H9 (cell line): ENCODE measurements around the gene RGS6. TPM values are rescaled to one million over a fixed set of nuclear protein-coding genes. Genes with fewer than 3 reads are reported as not detected.

Experiments used
- DNase-seq: peaks from one replicate; pipeline ENCODE4 v3.0.0-alpha.2; 2017
- H2AFZ ChIP-seq: one replicate; pipeline ENCODE4 v1.6.1; 2013; ENCODE audit warnings: mild to moderate bottlenecking, low read length, control low read depth, moderate library complexity
- H2AK5ac ChIP-seq: 2 replicates; pipeline ENCODE4 v1.6.1; 2013; ENCODE audit warnings: low read length, control low read depth, mixed read lengths; ENCODE audit not compliant: insufficient read length
- H2BK120ac ChIP-seq: one replicate; pipeline ENCODE4 v1.6.1; 2013; ENCODE audit warnings: low read depth, mild to moderate bottlenecking, low read length, control low read depth, inconsistent platforms; ENCODE audit not compliant: poor library complexity, severe bottlenecking
- H2BK12ac ChIP-seq: 2 replicates; pipeline ENCODE4 v1.6.1; 2013; ENCODE audit warnings: low read length, control low read depth, mixed read lengths, low read depth; ENCODE audit not compliant: insufficient read length
- H2BK15ac ChIP-seq: 2 replicates; pipeline ENCODE4 v1.6.1; 2013; ENCODE audit warnings: low read depth, low read length, control low read depth
- H2BK20ac ChIP-seq: one replicate; pipeline ENCODE4 v1.6.1; 2013; ENCODE audit warnings: low read depth, mild to moderate bottlenecking, low read length, control low read depth, inconsistent platforms; ENCODE audit not compliant: poor library complexity, severe bottlenecking
- H2BK5ac ChIP-seq: 2 replicates; pipeline ENCODE4 v1.6.1; 2013; ENCODE audit warnings: low read length, control low read depth, mixed read lengths; ENCODE audit not compliant: insufficient read length
- H3K14ac ChIP-seq: 2 replicates; pipeline ENCODE4 v1.6.1; 2013; ENCODE audit warnings: low read length, control low read depth; ENCODE audit not compliant: insufficient read depth
- H3K18ac ChIP-seq: 2 replicates; pipeline ENCODE4 v1.6.1; 2013; ENCODE audit warnings: low read depth, mild to moderate bottlenecking, mixed read lengths, low read length, control low read depth; ENCODE audit not compliant: insufficient read length
- H3K23ac ChIP-seq: 2 replicates; pipeline ENCODE4 v1.6.1; 2013; ENCODE audit warnings: low read length, control low read depth, mixed read lengths, low read depth; ENCODE audit not compliant: insufficient read length
- H3K23me2 ChIP-seq: 2 replicates; pipeline ENCODE4 v1.6.1; 2013; ENCODE audit warnings: low read depth, mild to moderate bottlenecking, mixed read lengths, low read length, control low read depth; ENCODE audit not compliant: insufficient read length, poor library complexity, severe bottlenecking
- H3K27ac ChIP-seq: 2 replicates; pipeline ENCODE4 v1.5.1; 2013; ENCODE audit warnings: low read length, control low read depth, mixed read lengths, low read depth; ENCODE audit not compliant: insufficient read length
- H3K27me3 ChIP-seq: 2 replicates; pipeline ENCODE4 v1.6.1; 2013; ENCODE audit warnings: low read length, control low read depth, inconsistent platforms; ENCODE audit not compliant: insufficient read depth
- H3K4ac ChIP-seq: 2 replicates; pipeline ENCODE4 v1.6.1; 2013; ENCODE audit warnings: low read depth, mild to moderate bottlenecking, control low read depth, inconsistent platforms, low read length, moderate library complexity
- H3K4me1 ChIP-seq: 2 replicates; pipeline ENCODE4 v1.6.1; 2013; ENCODE audit warnings: low read length, control low read depth, inconsistent platforms; ENCODE audit not compliant: insufficient read depth
- H3K4me2 ChIP-seq: 2 replicates; pipeline ENCODE4 v1.6.1; 2013; ENCODE audit warnings: low read length, control low read depth, mixed read lengths; ENCODE audit not compliant: insufficient read length, insufficient read depth
- H3K56ac ChIP-seq: 2 replicates; pipeline ENCODE4 v1.6.1; 2013; ENCODE audit warnings: low read depth, mild to moderate bottlenecking, mixed read lengths, low read length, control low read depth; ENCODE audit not compliant: insufficient read length
- H3K79me1 ChIP-seq: 2 replicates; pipeline ENCODE4 v1.6.1; 2013; ENCODE audit warnings: low read depth, mild to moderate bottlenecking, moderate library complexity, low read length, control low read depth, inconsistent platforms; ENCODE audit not compliant: insufficient read depth, poor library complexity, severe bottlenecking
- H3K79me2 ChIP-seq: 2 replicates; pipeline ENCODE4 v1.6.1; 2013; ENCODE audit warnings: low read length, control low read depth, inconsistent platforms; ENCODE audit not compliant: insufficient read depth
- H3K9ac ChIP-seq: 2 replicates; pipeline ENCODE4 v1.6.1; 2013; ENCODE audit warnings: low read length, control low read depth, mixed read lengths; ENCODE audit not compliant: insufficient read length; ENCODE audit errors: extremely low read depth
- H3K9me3 ChIP-seq: one replicate; pipeline ENCODE4 v1.6.1; 2013; ENCODE audit warnings: low read depth, low read length, inconsistent platforms; ENCODE audit not compliant: control insufficient read depth
- H3T11ph ChIP-seq: one replicate; pipeline ENCODE4 v1.6.1; 2013; ENCODE audit warnings: mild to moderate bottlenecking, low read length, control low read depth, inconsistent platforms
- H4K20me1 ChIP-seq: one replicate; pipeline ENCODE4 v1.6.1; 2013; ENCODE audit not compliant: control insufficient read depth, insufficient read length, insufficient read depth
- H4K5ac ChIP-seq: 2 replicates; pipeline ENCODE4 v1.6.1; 2013; ENCODE audit warnings: low read depth, mild to moderate bottlenecking, mixed read lengths, low read length, control low read depth; ENCODE audit not compliant: insufficient read length
- H4K8ac ChIP-seq: replicated peaks from 2 replicates; pipeline ENCODE4 v1.6.1; 2013; ENCODE audit warnings: low read length, control low read depth, mixed read lengths, low read depth; ENCODE audit not compliant: insufficient read length
- H4K91ac ChIP-seq: 2 replicates; pipeline ENCODE4 v1.6.1; 2013; ENCODE audit warnings: low read depth, mild to moderate bottlenecking, moderate library complexity, mixed read lengths, low read length, control low read depth; ENCODE audit not compliant: insufficient read length
- H3K27ac Mint-ChIP-seq, 3 experiments: 2 replicates in 2 of 3; 3 replicates in 1 of 3; pipeline ENCODE4 v1.8.0; 2020 to 2021; ENCODE audit warnings: mixed read lengths in 3 of 3, mild to moderate bottlenecking in 1 of 3, moderate library complexity in 1 of 3
- H3K27me3 Mint-ChIP-seq: 2 replicates; pipeline ENCODE4 v1.8.0; 2021; ENCODE audit warnings: low read depth, mild to moderate bottlenecking, moderate library complexity, mixed read lengths
- H3K36me3 Mint-ChIP-seq, 3 experiments: 2 replicates in 2 of 3; 3 replicates in 1 of 3; pipeline ENCODE4 v1.8.0; 2020 to 2021; ENCODE audit warnings: low read depth in 3 of 3, mixed read lengths in 3 of 3; ENCODE audit not compliant: insufficient read depth in 1 of 3
- H3K4me1 Mint-ChIP-seq, 2 experiments: 2 replicates each; pipeline ENCODE4 v1.8.0; 2020; ENCODE audit warnings: mixed read lengths in 2 of 2
- H3K4me3 Mint-ChIP-seq, 2 experiments: 2 replicates in 1 of 2; 3 replicates in 1 of 2; pipeline ENCODE4 v1.8.0; 2020 to 2021; ENCODE audit warnings: mild to moderate bottlenecking in 2 of 2, mixed read lengths in 2 of 2, moderate library complexity in 1 of 2
- H3K9me3 Mint-ChIP-seq, 2 experiments: 2 replicates in 1 of 2; 3 replicates in 1 of 2; pipeline ENCODE4 v1.8.0; 2020; ENCODE audit warnings: mild to moderate bottlenecking in 2 of 2, mixed read lengths in 2 of 2, moderate library complexity in 1 of 2
- WGBS: extraction: QIAGEN DNeasy Blood & Tissue Kit; methylation state at CpG from one replicate; pipeline ENCODE4 v1.1.7; 2013; ENCODE audit warnings: missing lambda C conversion rate, low lambda C conversion rate, mixed read lengths; ENCODE audit not compliant: insufficient read length; ENCODE audit errors: extremely low coverage; 5-methylcytosine and 5-hydroxymethylcytosine counted together
- total RNA-seq: library from RNA; stranded (reverse); gene quantifications from 2 replicates; pipeline ENCODE4 v1.2.1, GENCODE V29; 2021
- TF ChIP-seq, protein P1 (sequence below): fragments of 200-600 bp; sonication (generic); conservative IDR thresholded peaks from 3 replicates; pipeline ENCODE4 v1.8.0; 2021; ENCODE audit warnings: antibody characterized with exemption, mild to moderate bottlenecking

The RGS6 gene
- total RNA-seq, 1 experiment from 2014 or later = 3.0 TPM

DNA sequence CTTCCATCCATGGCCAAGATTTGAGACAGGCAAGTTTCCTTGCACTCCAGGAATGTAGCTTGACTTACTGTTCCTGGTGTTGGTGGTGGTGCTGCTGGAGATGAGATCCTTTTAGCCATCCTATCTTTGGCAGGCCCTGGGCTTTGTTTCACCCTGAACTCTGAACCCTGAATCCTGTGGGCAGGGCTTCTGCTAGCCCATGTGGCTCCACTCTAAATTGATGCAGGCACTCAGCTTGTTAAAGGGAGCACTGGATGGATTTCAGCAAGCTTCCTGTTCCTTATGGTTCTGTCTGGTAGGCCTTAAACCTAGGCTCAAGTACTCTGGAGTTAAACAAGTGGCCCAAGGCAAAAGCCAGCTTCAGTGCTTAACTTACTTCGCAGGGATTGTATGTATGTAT is 138.2 kb downstream of the RGS6 start:
- WGBS = no CpG with 5 or more reads among the region's 1 CpG

More for the DNA sequence above, 138.2 kb downstream of the RGS6 start:
- H3K27me3 Mint-ChIP-seq = no peaks in the 10 kb centered on the region
- H3K56ac ChIP-seq = no peak overlapping the region
- no peak overlapping the region for H2BK20ac ChIP-seq
- H4K8ac ChIP-seq = no peak overlapping the region
- no peaks in the 10 kb centered on the region for H3K9me3 ChIP-seq
- no peak overlapping the region for H3K14ac ChIP-seq
- H3K23me2 ChIP-seq = no peaks in the 10 kb centered on the region
- no peak overlapping the region for H3K23ac ChIP-seq
- TF ChIP-seq, protein P1, sequence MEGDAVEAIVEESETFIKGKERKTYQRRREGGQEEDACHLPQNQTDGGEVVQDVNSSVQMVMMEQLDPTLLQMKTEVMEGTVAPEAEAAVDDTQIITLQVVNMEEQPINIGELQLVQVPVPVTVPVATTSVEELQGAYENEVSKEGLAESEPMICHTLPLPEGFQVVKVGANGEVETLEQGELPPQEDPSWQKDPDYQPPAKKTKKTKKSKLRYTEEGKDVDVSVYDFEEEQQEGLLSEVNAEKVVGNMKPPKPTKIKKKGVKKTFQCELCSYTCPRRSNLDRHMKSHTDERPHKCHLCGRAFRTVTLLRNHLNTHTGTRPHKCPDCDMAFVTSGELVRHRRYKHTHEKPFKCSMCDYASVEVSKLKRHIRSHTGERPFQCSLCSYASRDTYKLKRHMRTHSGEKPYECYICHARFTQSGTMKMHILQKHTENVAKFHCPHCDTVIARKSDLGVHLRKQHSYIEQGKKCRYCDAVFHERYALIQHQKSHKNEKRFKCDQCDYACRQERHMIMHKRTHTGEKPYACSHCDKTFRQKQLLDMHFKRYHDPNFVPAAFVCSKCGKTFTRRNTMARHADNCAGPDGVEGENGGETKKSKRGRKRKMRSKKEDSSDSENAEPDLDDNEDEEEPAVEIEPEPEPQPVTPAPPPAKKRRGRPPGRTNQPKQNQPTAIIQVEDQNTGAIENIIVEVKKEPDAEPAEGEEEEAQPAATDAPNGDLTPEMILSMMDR = no peak
- H2AFZ ChIP-seq = no peak overlapping the region
- H3K79me2 ChIP-seq = no peaks in the 10 kb centered on the region
- H3K4me1 Mint-ChIP-seq = peaks cover 13 to 15% of the 10 kb centered on the region in 2 experiments
- H3K9me3 Mint-ChIP-seq = no peaks in the 10 kb centered on the region
- no peak overlapping the region for H3T11ph ChIP-seq
- no peak overlapping the region; a peak in 1 of 7 replicates for H3K27ac Mint-ChIP-seq
- no peaks in the 10 kb centered on the region for H3K36me3 Mint-ChIP-seq
- no peak overlapping the region for H4K5ac ChIP-seq
- no peak overlapping the region for H3K4me2 ChIP-seq
- no peak overlapping the region for H3K4ac ChIP-seq
- H3K4me3 Mint-ChIP-seq = no peak overlapping the region
- H3K27me3 ChIP-seq = no peaks in the 10 kb centered on the region; the same call in 1 of the 2 replicates
- H3K27ac ChIP-seq = no peak overlapping the region
- peaks cover 2% of the 10 kb centered on the region; the same call in 1 of the 2 replicates for H3K4me1 ChIP-seq
- H3K9ac ChIP-seq = no peak overlapping the region
- H3K79me1 ChIP-seq = no peaks in the 10 kb centered on the region
- no peak overlapping the region for H2BK12ac ChIP-seq
- no peaks in the 10 kb centered on the region for H4K20me1 ChIP-seq
- no peak overlapping the region for H3K18ac ChIP-seq
- no peak overlapping the region for H2BK5ac ChIP-seq
- H2BK15ac ChIP-seq = no peak overlapping the region
- no peak overlapping the region for H2BK120ac ChIP-seq
- no peak overlapping the region for H4K91ac ChIP-seq
- no peak overlapping the region for H2AK5ac ChIP-seq
- DNase-seq = no peak
